Activated naive CD4-positive, alpha-beta T cell treated with anti-CD3 and anti-CD28 coated beads, Interleukin-2, amount 50 U/mL, for 24 hours (primary cell): ENCODE data around the gene CDPF1.
A peak's percentile ranks its signal among the peaks of the same experiment; 100 is the strongest.

Experiments
- H3K27ac Mint-ChIP-seq: one replicate; pipeline ENCODE4 v1.8.0; 2021; ENCODE audit warnings: mild to moderate bottlenecking, mixed read lengths
- H3K27me3 Mint-ChIP-seq: one replicate; pipeline ENCODE4 v1.8.0; 2021; ENCODE audit warnings: mixed read lengths
- H3K36me3 Mint-ChIP-seq: one replicate; pipeline ENCODE4 v1.8.0; 2021; ENCODE audit warnings: mixed read lengths
- H3K4me1 Mint-ChIP-seq: one replicate; pipeline ENCODE4 v1.8.0; 2021; ENCODE audit warnings: mixed read lengths
- H3K4me3 Mint-ChIP-seq: one replicate; pipeline ENCODE4 v1.8.0; 2021; ENCODE audit warnings: mild to moderate bottlenecking, mixed read lengths
- H3K9me3 Mint-ChIP-seq: one replicate; pipeline ENCODE4 v1.8.0; 2021; ENCODE audit warnings: mixed read lengths

Gene CDPF1

DNA sequence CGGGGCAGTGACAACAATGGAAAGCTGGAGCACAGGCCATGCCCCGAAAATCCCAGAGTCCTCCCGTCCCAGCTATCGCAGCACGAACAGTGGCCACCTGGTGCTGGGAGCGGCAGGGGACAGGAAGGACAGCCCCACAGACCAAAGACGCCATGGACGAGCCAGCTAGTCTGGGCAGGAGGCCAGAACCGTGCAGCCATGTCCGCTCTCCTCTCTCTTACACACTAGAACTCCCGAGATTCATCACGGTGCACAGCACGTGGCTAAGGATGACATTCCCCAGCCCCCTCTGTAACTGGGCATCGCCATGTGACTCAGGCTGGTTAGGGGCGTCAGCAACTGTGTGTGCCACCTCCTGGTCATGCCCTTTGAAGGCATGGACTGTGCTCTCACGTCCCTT, 4.6 kb downstream of the CDPF1 start:
- H3K27me3 Mint-ChIP-seq = no peaks in the 10 kb centered on the region
- peaks cover 10% of the 10 kb centered on the region for H3K4me1 Mint-ChIP-seq
- H3K4me3 Mint-ChIP-seq = no peak overlapping the region
- no peak overlapping the region for H3K27ac Mint-ChIP-seq
- H3K36me3 Mint-ChIP-seq = no peaks in the 10 kb centered on the region
- no peaks in the 10 kb centered on the region for H3K9me3 Mint-ChIP-seq

DNA sequence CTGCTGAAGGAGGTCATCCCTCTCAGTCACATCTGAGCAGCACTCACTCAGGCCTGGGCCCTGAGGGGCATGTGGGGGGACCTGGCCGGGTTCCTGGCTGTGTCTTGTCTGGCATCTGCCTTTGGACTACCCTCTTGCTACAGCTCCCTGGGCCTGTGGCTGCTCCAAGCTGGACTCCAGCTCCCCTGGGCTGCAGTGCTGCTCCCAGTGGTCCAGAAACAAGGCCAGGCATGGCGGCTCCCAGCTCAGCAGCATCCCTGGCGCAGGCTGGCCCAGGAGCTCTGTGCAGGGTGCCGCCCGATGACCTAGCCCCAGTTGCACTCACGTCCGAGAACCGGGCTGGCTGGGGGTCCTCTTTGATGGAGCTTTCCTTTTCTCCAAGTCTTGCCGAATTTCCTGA, 5.3 kb downstream of the CDPF1 start:
- H3K27ac Mint-ChIP-seq = no peak overlapping the region
- H3K4me3 Mint-ChIP-seq = no peak overlapping the region
- no peaks in the 10 kb centered on the region for H3K9me3 Mint-ChIP-seq
- H3K27me3 Mint-ChIP-seq = no peaks in the 10 kb centered on the region
- peaks cover 18% of the 10 kb centered on the region for H3K4me1 Mint-ChIP-seq
- no peaks in the 10 kb centered on the region for H3K36me3 Mint-ChIP-seq

- Mint-ChIP-seq H3K4me1 (peaks cover 16% of the 10 kb centered on the region), H3K27ac (no peak overlapping the region), H3K36me3 (peaks cover 1% of the 10 kb centered on the region), H3K27me3 (no peaks in the 10 kb centered on the region), H3K9me3 (no peaks in the 10 kb centered on the region), H3K4me3 (no peak overlapping the region)
Measured at GRCh38 chr22:46242076-46242475, 8.0 kb downstream of the CDPF1 start.

DNA sequence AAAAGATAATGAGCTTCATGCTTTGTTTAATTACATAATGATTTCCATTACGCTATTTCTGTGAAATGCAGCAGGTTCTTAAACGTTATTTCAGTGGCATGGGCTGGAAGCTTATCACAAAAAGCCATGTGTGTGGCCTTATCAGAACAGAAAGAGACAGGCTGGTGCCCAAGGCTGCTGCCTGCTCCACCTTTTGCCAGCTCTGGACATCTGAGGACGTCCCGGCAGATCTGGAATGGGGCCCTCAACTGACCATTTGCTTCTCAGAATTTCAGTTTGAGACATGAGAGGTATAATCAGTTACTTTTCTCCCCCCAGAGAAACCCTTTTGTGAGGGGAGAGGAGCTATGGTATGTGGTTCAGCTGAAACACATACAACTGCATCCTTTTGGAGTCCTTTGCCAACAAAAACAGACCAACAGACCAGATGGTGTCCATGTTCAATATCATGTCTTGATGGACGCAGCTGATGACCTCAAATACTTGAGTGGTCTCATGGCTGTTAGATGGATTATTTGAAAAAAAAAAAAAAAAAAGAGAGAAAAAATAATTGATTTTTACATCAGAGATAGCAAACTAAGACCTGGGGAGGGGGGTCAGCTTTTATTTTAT, 8.6 kb downstream of the CDPF1 start:
- H3K4me3 Mint-ChIP-seq = no peak overlapping the region
- peaks cover 1% of the 10 kb centered on the region for H3K36me3 Mint-ChIP-seq
- no peak overlapping the region for H3K27ac Mint-ChIP-seq

DNA sequence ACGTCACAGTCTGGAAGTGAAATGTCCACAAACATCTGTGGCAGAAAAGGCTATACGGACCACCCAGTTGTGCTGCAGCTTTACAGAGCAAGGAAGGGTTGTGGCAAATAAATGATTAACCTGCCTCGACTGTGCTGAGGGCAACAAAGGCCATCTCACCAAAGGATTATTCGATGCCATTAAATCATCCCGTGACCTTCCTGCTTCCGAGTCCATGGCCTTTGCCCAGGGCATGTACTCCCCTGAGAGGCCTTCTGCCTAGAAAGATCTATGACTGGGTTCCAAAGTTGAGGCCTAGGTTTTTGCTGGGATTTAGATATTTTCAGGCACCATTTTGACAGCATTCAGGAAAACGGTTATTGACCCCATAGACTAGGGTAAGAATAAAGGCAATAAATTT, 9.2 kb downstream of the CDPF1 start:
- Mint-ChIP-seq H3K4me3 (no peak overlapping the region), H3K27me3 (no peaks in the 10 kb centered on the region), H3K36me3 (peaks cover 1% of the 10 kb centered on the region), H3K27ac (no peak overlapping the region), H3K9me3 (no peaks in the 10 kb centered on the region), H3K4me1 (peaks cover 16% of the 10 kb centered on the region)

More for the DNA sequence above, 8.6 kb downstream of the CDPF1 start:
- Mint-ChIP-seq H3K27me3 (no peaks in the 10 kb centered on the region), H3K4me1 (peaks cover 16% of the 10 kb centered on the region), H3K9me3 (no peaks in the 10 kb centered on the region)

DNA sequence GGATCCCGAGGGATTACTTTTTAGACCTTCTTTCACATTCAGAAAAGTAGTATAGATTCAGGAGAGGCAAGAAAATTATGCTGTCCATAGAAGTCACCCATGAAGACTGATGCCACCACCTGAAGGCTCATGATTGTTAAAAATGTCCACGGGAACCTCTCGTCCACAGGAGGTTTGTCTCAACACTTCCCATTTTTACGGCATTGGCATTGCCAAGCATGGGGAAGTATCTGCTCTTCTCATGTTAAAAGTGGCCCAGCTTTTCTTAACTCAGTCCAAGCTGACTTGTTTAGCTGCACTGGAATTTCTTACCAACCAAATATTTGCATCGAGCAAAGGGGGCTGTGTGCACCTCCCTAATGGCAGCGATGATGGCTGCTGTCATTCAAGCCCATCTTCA, 9.6 kb downstream of the CDPF1 start:
- H3K9me3 Mint-ChIP-seq = no peaks in the 10 kb centered on the region
- no peaks in the 10 kb centered on the region for H3K27me3 Mint-ChIP-seq
- peaks cover 3% of the 10 kb centered on the region for H3K36me3 Mint-ChIP-seq
- H3K27ac Mint-ChIP-seq = no peak overlapping the region
- no peak overlapping the region for H3K4me3 Mint-ChIP-seq
- H3K4me1 Mint-ChIP-seq = peaks cover 16% of the 10 kb centered on the region

- no peak overlapping the region for H3K27ac Mint-ChIP-seq
- peaks cover 3% of the 10 kb centered on the region for H3K36me3 Mint-ChIP-seq
- no peak overlapping the region for H3K4me3 Mint-ChIP-seq
- no peaks in the 10 kb centered on the region for H3K9me3 Mint-ChIP-seq
- H3K4me1 Mint-ChIP-seq = peaks cover 16% of the 10 kb centered on the region
- no peaks in the 10 kb centered on the region for H3K27me3 Mint-ChIP-seq
Measured at GRCh38 chr22:46240073-46240472, 10.0 kb downstream of the CDPF1 start.

GRCh38 chr22:46239261-46240048, 10.6 kb downstream of the CDPF1 start:
- Mint-ChIP-seq H3K27ac (peak overlapping the region; percentile 14), H3K9me3 (no peaks in the 10 kb centered on the region), H3K4me3 (no peak overlapping the region), H3K27me3 (no peaks in the 10 kb centered on the region), H3K36me3 (peaks cover 3% of the 10 kb centered on the region), H3K4me1 (peaks cover 16% of the 10 kb centered on the region)

- H3K9me3 Mint-ChIP-seq = no peaks in the 10 kb centered on the region
- H3K27ac Mint-ChIP-seq = no peak overlapping the region
- H3K4me1 Mint-ChIP-seq = peaks cover 16% of the 10 kb centered on the region
- H3K27me3 Mint-ChIP-seq = no peaks in the 10 kb centered on the region
- H3K36me3 Mint-ChIP-seq = peaks cover 3% of the 10 kb centered on the region
- H3K4me3 Mint-ChIP-seq = no peak overlapping the region
Measured at GRCh38 chr22:46238541-46238940, 11.6 kb downstream of the CDPF1 start.

DNA sequence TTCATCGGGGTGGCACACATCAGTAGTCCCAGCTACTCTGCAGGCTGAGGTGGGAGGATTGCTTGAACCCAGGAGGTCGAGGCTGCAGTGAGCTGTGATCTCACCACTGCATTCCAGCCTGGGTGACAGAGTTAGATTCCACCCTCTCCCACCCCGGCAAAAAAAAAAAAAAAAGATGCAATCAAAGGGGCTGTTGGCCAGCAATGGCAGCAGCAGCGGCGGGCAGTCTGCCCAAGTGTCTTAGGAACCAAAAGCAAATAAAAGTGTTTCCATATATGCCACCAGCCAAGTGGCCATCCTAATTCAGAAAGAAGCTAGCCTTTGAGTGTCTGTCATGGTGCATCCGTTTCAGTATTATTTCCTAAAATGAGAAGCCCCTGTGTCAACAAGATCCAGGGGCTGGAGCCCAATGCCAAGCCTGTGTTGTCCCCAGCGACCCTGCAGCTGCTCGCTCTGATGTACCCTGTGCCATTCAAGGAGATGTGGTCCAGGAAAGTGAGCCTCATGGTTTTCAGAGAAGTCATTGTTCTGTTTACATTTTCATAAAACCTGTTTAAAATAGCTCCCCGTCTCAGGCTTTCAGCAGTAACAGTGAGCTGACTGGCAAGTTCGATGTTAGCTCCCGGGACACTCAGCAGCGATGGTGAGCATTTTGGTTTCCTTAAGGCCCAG, 12.5 kb downstream of the CDPF1 start:
- H3K4me1 Mint-ChIP-seq = peaks cover 16% of the 10 kb centered on the region
- H3K9me3 Mint-ChIP-seq = no peaks in the 10 kb centered on the region
- H3K27me3 Mint-ChIP-seq = no peaks in the 10 kb centered on the region
- no peak overlapping the region for H3K4me3 Mint-ChIP-seq
- H3K27ac Mint-ChIP-seq = no peak overlapping the region
- H3K36me3 Mint-ChIP-seq = peaks cover 3% of the 10 kb centered on the region

DNA sequence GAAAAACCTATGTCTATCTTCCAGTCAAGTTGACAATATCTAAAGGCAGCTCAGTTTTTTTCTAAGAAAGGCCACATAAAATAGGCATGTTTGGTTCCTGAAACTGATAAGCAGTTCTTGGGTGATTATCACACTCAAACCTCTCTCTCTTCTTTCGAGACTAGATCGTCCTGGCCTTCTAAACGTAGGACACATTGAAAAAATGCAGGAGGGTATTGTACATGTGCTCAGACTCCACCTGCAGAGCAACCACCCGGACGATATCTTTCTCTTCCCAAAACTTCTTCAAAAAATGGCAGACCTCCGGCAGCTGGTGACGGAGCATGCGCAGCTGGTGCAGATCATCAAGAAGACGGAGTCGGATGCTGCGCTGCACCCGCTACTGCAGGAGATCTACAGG, 15.1 kb downstream of the CDPF1 start:
- Mint-ChIP-seq H3K4me3 (no peak overlapping the region), H3K27me3 (no peaks in the 10 kb centered on the region), H3K4me1 (peaks cover 10% of the 10 kb centered on the region), H3K27ac (no peak overlapping the region), H3K36me3 (peaks cover 3% of the 10 kb centered on the region), H3K9me3 (no peaks in the 10 kb centered on the region)

GRCh38 chr22:46233231-46233630, 16.9 kb downstream of the CDPF1 start:
- no peaks in the 10 kb centered on the region for H3K9me3 Mint-ChIP-seq
- no peaks in the 10 kb centered on the region for H3K4me1 Mint-ChIP-seq
- no peak overlapping the region for H3K4me3 Mint-ChIP-seq
- H3K36me3 Mint-ChIP-seq = peaks cover 3% of the 10 kb centered on the region
- H3K27me3 Mint-ChIP-seq = no peaks in the 10 kb centered on the region
- H3K27ac Mint-ChIP-seq = no peak overlapping the region

DNA sequence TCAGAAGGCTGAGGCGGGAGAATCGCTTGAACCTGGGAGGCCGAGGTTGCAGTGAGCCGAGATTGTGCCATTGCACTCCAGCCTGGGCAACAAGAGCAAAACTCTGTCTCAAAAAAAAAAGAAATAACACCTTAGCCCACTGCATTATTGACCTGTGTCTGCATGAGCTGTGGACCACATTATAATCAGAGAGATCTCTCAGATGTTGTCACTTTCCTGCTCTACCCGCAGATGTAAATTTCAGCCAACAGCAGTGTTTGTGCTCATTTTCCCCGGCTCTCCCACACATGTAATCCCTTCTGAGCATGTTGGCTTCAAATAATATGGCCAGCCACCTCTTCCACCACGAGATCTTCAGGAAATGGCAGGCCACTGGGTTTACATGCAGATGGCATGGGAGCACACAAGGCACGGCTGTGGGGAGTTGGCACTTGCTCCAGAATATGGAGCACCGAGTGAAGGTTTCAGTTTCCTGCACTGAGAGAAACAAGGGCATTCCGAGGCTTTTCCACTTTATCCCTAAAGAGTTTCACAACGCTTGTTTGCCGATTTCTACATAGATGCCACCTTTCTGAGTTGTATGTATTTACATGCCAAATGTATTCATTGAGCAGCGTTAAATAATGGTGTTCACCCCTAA, 19.7 kb downstream of the CDPF1 start:
- peaks cover 2% of the 10 kb centered on the region for H3K36me3 Mint-ChIP-seq
- H3K4me3 Mint-ChIP-seq = no peak overlapping the region
- no peaks in the 10 kb centered on the region for H3K4me1 Mint-ChIP-seq
- H3K9me3 Mint-ChIP-seq = no peaks in the 10 kb centered on the region
- no peak overlapping the region for H3K27ac Mint-ChIP-seq
- no peaks in the 10 kb centered on the region for H3K27me3 Mint-ChIP-seq

DNA sequence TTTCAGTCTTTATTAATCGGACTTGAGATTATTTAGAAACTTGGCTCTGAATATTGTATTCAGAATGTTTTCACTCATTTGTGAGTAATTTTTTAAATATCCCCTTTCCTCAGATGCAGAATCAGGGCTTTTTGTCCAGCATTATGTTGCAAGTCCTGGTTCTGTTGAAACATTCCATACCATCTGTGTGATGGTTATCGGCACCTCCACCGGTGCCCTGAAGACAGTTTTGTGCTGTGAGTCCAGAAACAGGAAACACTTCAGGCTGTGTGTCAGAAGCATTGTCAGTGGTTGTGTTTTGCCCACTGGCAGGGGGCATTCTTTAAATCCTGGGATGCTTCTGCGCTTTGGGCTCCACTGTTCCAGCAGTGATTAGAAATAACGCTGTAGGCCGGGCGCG, 20.4 kb downstream of the CDPF1 start:
- no peak overlapping the region for H3K27ac Mint-ChIP-seq
- no peaks in the 10 kb centered on the region for H3K4me1 Mint-ChIP-seq

DNA sequence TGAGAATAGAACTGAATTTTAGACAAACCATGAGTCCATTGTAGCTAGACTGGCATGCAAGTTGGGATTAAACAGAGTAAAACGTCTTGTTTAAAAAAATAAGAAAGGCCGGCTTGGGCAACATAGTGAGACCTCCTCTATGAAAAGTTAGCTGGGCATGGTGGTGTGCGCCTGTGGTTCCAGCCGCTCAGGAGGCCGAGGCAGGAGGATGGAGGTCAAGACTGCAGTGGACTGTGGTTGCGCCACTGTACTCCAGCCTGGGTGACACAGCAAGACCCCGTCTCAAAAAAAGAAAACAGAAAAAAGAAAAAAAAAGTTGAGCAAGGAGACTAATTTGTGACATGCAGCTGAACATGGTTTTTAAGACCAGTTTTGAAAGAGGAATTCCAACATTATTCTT, 23.5 kb downstream of the CDPF1 start:
- H3K27ac Mint-ChIP-seq = no peak overlapping the region
- no peaks in the 10 kb centered on the region for H3K27me3 Mint-ChIP-seq
- no peaks in the 10 kb centered on the region for H3K4me1 Mint-ChIP-seq
- H3K4me3 Mint-ChIP-seq = no peak overlapping the region
- peaks cover 2% of the 10 kb centered on the region for H3K36me3 Mint-ChIP-seq
- no peaks in the 10 kb centered on the region for H3K9me3 Mint-ChIP-seq

More for the DNA sequence above, 20.4 kb downstream of the CDPF1 start:
- no peaks in the 10 kb centered on the region for H3K27me3 Mint-ChIP-seq
- peaks cover 2% of the 10 kb centered on the region for H3K36me3 Mint-ChIP-seq
- H3K4me3 Mint-ChIP-seq = no peak overlapping the region
- no peaks in the 10 kb centered on the region for H3K9me3 Mint-ChIP-seq

DNA sequence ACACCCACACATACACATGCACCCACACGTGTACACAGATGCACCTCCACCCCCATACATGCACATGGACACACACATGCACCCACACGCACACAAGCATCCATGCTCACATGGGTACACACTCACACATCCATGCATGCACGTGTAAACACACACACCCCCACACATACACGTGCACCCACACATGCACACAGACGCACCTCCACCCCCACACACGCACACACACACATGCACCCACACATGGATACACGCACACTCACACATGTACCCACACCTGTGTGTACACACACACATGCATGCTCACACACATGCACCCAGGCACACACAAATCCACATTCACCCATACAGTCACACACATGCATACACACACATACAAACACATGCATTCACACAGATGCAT, 24.5 kb downstream of the CDPF1 start:
- no peaks in the 10 kb centered on the region for H3K9me3 Mint-ChIP-seq
- H3K4me1 Mint-ChIP-seq = no peaks in the 10 kb centered on the region
- no peak overlapping the region for H3K4me3 Mint-ChIP-seq
- no peak overlapping the region for H3K27ac Mint-ChIP-seq
- H3K36me3 Mint-ChIP-seq = peaks cover 2% of the 10 kb centered on the region
- no peaks in the 10 kb centered on the region for H3K27me3 Mint-ChIP-seq
